Activated CD4-positive, alpha-beta T cell treated with anti-CD3 and anti-CD28 coated beads for 1 hour (primary cell): ENCODE results near the gene PARVB.
"Not testable (repeated sequence)": the region's sequence is repeated elsewhere in the genome, so short reads cannot be mapped to it uniquely, and the experiment has no call there.

Experiments used
- DNase-seq: peaks from one replicate; pipeline ENCODE4 v3.0.0-alpha.2; 2020

The PARVB gene

GRCh38 chr22:44091021-44091721, 67.1 kb downstream of the PARVB start:
- DNase-seq: no peak

- DNase-seq: no peak
Measured at GRCh38 chr22:44091751-44092150, 67.6 kb downstream of the PARVB start.

- DNase-seq: no peak
Measured at GRCh38 chr22:44092636-44093220, 68.6 kb downstream of the PARVB start.

GRCh38 chr22:44093791-44094190, 69.7 kb downstream of the PARVB start:
- DNase-seq: no peak

GRCh38 chr22:44094751-44095302, 70.7 kb downstream of the PARVB start:
- no peak for DNase-seq

- DNase-seq: no peak
Measured at GRCh38 chr22:44096736-44097135, 72.6 kb downstream of the PARVB start.

- DNase-seq: no peak
Measured at GRCh38 chr22:44097263-44098020, 73.3 kb downstream of the PARVB start.

- no peak for DNase-seq
Measured at GRCh38 chr22:44098021-44098739, 74.1 kb downstream of the PARVB start.

GRCh38 chr22:44098966-44099530, 74.9 kb downstream of the PARVB start:
- DNase-seq: no peak

- DNase-seq: no peak
Measured at GRCh38 chr22:44099696-44100095, 75.6 kb downstream of the PARVB start.

- no peak for DNase-seq
Measured at GRCh38 chr22:44100411-44100810, 76.3 kb downstream of the PARVB start.

- DNase-seq: no peak
Measured at GRCh38 chr22:44102121-44102520, 78.0 kb downstream of the PARVB start.

- DNase-seq: no peak
Measured at GRCh38 chr22:44102856-44103255, 78.8 kb downstream of the PARVB start.

GRCh38 chr22:44103735-44104480, 79.8 kb downstream of the PARVB start:
- no peak for DNase-seq

- no peak for DNase-seq
Measured at GRCh38 chr22:44107340-44107739, 83.2 kb downstream of the PARVB start.

GRCh38 chr22:44108076-44108475, 84.0 kb downstream of the PARVB start:
- no peak for DNase-seq

GRCh38 chr22:44108806-44109385, 84.8 kb downstream of the PARVB start:
- no peak for DNase-seq

GRCh38 chr22:44109416-44109815, 85.3 kb downstream of the PARVB start:
- no peak for DNase-seq

GRCh38 chr22:44110656-44111055, 86.6 kb downstream of the PARVB start:
- DNase-seq: not testable (repeated sequence)

- DNase-seq: no peak
Measured at GRCh38 chr22:44111562-44112155, 87.6 kb downstream of the PARVB start.

- no peak for DNase-seq
Measured at GRCh38 chr22:44112191-44112590, 88.1 kb downstream of the PARVB start.
